Stimulated activated CD8-positive, alpha-beta memory T cell treated with anti-CD3 and anti-CD28 coated beads, Interleukin-7, amount 100 ng/mL, for 4 hours (primary cell): ENCODE results near the gene GPC5.
"Not testable (repeated sequence)": the region's sequence is repeated elsewhere in the genome, so short reads cannot be mapped to it uniquely, and the experiment has no call there.

Experiments used
- DNase-seq, 2 donors: peaks; one replicate each; pipeline ENCODE4 v3.0.0-alpha.2; 2020; ENCODE audit warnings: low read depth in 2 of 2

Gene GPC5

GRCh38 chr13:91773591-91774227 is 375.3 kb downstream of the GPC5 start:
- no peak for DNase-seq

- DNase-seq: no peak
These were observed 376.0 kb downstream of the GPC5 start for GRCh38 chr13:91774397-91774796.

- DNase-seq: no peak
These were observed 378.3 kb downstream of the GPC5 start for GRCh38 chr13:91776611-91777193.

- no peak for DNase-seq
These were observed 379.7 kb downstream of the GPC5 start for GRCh38 chr13:91778123-91778522.

DNA sequence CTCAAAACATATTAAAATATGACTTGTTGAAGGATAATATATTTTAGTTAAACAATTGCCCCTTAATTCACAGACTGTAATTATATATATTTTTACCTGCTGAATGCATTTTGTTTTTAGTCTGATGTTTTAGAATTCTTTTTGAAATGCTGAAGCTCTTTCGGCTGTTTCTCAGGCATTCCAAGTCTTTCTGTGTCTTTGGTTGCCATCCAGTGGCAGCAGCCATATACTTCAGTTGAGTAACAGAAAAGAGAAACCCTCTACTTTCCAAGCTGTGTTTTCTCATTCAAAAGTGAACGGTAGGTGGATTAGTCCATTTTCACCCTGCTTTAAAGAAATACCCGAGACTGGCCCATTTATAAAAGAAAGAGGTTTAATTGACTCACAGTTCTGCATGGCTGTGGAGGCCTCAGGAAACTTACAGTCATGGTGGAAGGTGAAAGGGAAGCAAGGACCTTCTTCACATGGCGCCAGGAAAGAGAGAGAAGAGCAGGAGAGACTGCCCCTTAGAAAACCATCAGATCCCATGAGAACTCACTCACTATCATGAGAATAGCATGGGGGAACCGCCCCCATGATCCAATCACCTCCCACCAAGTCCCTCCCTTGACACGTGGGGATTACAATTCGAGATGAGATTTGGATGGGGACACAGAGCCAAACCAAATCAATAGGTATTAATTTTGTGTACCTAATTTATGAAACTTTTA is 383.7 kb downstream of the GPC5 start:
- not testable (repeated sequence) for DNase-seq

DNA sequence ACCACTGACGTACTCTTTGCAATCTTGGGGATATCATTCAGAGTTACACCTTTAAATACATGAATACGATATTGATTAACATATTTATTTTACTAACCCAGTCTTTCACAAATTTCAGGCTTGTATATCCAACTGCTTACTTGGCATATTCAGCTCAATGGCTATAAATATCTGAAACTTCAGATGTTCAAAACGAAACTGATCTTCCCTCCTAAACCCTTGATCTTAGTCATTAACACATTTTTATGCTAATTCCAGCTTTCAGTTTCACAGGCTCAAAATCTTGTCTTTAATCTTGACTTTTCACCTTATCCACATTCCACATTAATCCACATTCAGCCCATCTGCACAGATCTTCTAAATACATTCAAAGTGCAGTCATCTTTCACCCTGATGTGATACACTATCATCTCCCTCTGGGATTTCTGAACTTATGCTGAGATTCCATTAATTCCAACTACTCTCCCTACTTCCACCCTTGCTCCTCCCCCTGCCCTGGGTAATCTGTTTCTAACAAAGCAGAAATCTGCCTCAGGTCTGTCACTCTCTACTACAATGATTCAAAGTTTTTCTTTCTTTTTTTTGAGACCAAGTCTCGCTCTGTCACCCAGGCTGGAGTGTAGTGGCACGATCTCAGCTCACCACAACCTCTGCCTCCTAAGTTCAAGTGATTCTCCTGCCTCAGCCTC is 387.2 kb downstream of the GPC5 start:
- DNase-seq: no peak

DNA sequence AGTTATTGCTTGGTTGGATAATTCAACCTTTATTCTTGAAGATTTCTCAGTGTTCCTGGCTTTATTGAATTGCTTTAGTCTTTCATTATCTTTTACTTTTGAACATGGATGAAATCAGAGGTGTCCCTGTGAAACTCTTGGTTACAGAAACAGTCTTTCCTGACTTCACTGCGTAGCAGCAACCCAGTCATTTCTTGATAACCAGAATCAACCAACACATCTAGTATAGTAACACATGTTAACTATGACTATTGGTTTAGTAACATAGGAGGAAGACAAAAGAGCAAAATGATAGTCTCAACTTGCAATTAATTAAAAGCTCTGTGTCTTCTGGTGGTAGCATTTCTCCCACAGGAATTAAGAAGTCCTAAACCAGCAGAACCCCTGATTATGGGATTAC is 393.6 kb downstream of the GPC5 start:
- no peak for DNase-seq

- no peak for DNase-seq
These were observed 399.1 kb downstream of the GPC5 start for GRCh38 chr13:91797567-91797966.

GRCh38 chr13:91798338-91798737 is 399.9 kb downstream of the GPC5 start:
- not testable (repeated sequence) for DNase-seq

GRCh38 chr13:91801772-91802171 is 403.4 kb downstream of the GPC5 start:
- not testable (repeated sequence) for DNase-seq

DNA sequence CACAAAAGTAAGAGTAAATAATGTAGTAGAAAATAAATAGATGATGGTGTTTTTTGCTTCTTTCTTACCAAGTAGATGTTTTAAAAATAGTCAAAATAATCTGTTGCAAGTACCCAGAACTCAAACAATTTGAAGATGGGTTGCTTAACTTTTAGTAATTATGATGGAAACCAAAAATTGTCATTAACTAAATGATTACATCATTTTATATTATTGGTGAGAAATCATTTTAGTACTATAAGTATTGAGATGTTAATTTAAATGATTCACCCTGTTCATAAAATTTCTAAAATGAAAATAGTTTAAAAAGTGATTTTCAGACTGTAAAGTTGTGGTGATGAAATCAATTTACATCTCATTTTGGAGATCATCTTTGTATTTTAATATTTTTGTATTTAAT is 404.5 kb downstream of the GPC5 start:
- no peak for DNase-seq

DNA sequence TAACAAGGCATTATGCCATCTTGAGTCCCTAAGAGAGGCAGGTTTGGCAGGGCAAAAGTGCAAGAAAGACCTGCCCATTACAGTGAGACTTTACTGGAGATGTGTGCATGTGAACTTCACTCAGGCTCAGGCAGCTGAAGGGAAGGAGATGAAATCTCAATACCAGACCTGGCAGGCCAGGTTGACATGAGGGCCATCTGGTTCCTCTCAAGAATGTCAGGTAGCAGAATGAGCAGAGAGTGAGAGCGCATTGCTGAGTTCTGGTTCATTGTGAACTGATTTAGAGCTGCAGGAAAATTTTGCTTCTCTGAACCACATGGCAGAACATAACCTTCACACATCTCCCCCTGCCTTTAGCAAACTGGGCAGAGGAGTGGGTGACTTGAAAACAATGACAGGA is 406.3 kb downstream of the GPC5 start:
- DNase-seq: no peak

- DNase-seq: no peak
These were observed 407.2 kb downstream of the GPC5 start for GRCh38 chr13:91805605-91806004.

DNA sequence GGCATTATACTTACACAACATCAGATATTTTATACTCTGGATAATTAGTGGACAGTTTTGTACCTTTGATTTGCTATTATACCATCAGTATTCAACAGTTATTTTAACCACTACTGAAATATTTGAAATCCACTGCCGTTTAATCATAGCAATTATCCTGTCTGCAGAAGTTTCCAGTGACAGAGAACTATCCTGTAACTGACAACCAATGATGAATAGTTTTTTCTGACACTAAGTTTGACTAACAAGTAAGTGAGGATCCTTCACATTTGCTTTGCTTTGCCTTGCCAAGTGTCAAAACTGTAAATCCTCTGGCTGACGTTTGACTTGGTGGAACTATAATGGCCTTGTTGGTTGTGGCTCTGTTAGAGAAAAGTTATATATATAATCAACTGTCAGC is 410.7 kb downstream of the GPC5 start:
- no peak for DNase-seq

GRCh38 chr13:91813253-91813652 is 414.8 kb downstream of the GPC5 start:
- DNase-seq: no peak

GRCh38 chr13:91816263-91816807 is 417.9 kb downstream of the GPC5 start:
- DNase-seq: no peak

- no peak for DNase-seq
These were observed 418.8 kb downstream of the GPC5 start for GRCh38 chr13:91817250-91817649.

GRCh38 chr13:91824416-91824815 is 426.0 kb downstream of the GPC5 start:
- DNase-seq: no peak

GRCh38 chr13:91825516-91825915 is 427.1 kb downstream of the GPC5 start:
- no peak for DNase-seq

GRCh38 chr13:91836553-91836952 is 438.1 kb downstream of the GPC5 start:
- no peak for DNase-seq

GRCh38 chr13:91845612-91846011 is 447.2 kb downstream of the GPC5 start:
- DNase-seq: no peak

DNA sequence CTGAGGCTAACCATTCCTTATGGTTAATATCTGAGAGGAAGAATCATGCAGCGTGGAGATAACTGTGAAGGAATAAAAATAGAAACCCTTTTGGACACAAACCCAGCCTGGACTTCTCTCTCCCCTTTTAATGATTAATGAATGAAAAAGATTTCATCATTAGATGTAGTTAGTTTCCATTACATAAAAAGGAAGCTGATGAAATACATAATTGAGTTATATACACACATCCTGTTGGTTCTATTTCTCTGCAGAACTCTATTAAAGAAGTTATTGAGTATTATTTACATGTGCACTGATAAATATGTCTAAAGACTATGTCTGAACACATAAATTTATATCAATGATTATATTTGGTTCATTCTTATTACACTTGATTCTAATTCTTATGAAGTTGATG is 465.3 kb downstream of the GPC5 start:
- no peak for DNase-seq
